M059J (cell line): Measurements from ENCODE around the gene LRRFIP2. TPM values are rescaled to one million over a fixed set of nuclear protein-coding genes. Genes with fewer than 3 reads are reported as not detected.
"Not testable (repeated sequence)": the region's sequence is repeated elsewhere in the genome, so short reads cannot be mapped to it uniquely, and the experiment has no call there.

Experiments used
- DNase-seq: peaks from one replicate; pipeline ENCODE4 v3.0.0-alpha.2; 2012; ENCODE audit warnings: low read depth
- total RNA-seq: library from RNA; depleted of rRNA; stranded (reverse); fragments of >200 nt; shearing (Covaris generic); gene quantifications from 2 replicates; pipeline ENCODE4 v1.2.3, GENCODE V29; 2014; rRNA removed

The LRRFIP2 gene
- total RNA-seq: 18.9 and 31.9 TPM in 2 replicates

GRCh38 chr3:37174532-37175126, at the start of gene LRRFIP2:
Gene LRRFIP2, minus strand, starts transcription at chr3:37174582. Its CDS starts 25,599 bp downstream, at chr3:37148983.
- peak; percentile 69 for DNase-seq

- no peak for DNase-seq
Measured at GRCh38 chr3:37223576-37223975, 49.2 kb upstream of the LRRFIP2 start.

- DNase-seq: peak; percentile 90
Measured at GRCh38 chr3:37223141-37223558, 48.8 kb upstream of the LRRFIP2 start.

- not testable (repeated sequence) for DNase-seq
Measured at GRCh38 chr3:37222542-37222941, 48.2 kb upstream of the LRRFIP2 start.

- DNase-seq: peak; percentile 91
Measured at GRCh38 chr3:37221407-37221806, 47.0 kb upstream of the LRRFIP2 start.

GRCh38 chr3:37219266-37219665, 44.9 kb upstream of the LRRFIP2 start:
- no peak for DNase-seq

GRCh38 chr3:37218206-37218605, 43.8 kb upstream of the LRRFIP2 start:
- no peak for DNase-seq

- no peak for DNase-seq
Measured at GRCh38 chr3:37217098-37217849, 42.9 kb upstream of the LRRFIP2 start.

GRCh38 chr3:37216597-37217097, 42.3 kb upstream of the LRRFIP2 start:
- DNase-seq: no peak

GRCh38 chr3:37214076-37214475, 39.7 kb upstream of the LRRFIP2 start:
- DNase-seq: no peak

- DNase-seq: no peak
Measured at GRCh38 chr3:37210230-37210629, 35.8 kb upstream of the LRRFIP2 start.

- not testable (repeated sequence) for DNase-seq
Measured at GRCh38 chr3:37208576-37208975, 34.2 kb upstream of the LRRFIP2 start.

- DNase-seq: not testable (repeated sequence)
Measured at GRCh38 chr3:37208008-37208407, 33.6 kb upstream of the LRRFIP2 start.

GRCh38 chr3:37206041-37206440, 31.7 kb upstream of the LRRFIP2 start:
- DNase-seq: peak; percentile 87

- no peak for DNase-seq
Measured at GRCh38 chr3:37204314-37204713, 29.9 kb upstream of the LRRFIP2 start.

- no peak for DNase-seq
Measured at GRCh38 chr3:37202035-37202434, 27.7 kb upstream of the LRRFIP2 start.

- DNase-seq: no peak
Measured at GRCh38 chr3:37200141-37200540, 25.8 kb upstream of the LRRFIP2 start.

GRCh38 chr3:37198996-37199395, 24.6 kb upstream of the LRRFIP2 start:
- peak; percentile 77 for DNase-seq

GRCh38 chr3:37198547-37198946, 24.2 kb upstream of the LRRFIP2 start:
- DNase-seq: no peak

- peak; percentile 92 for DNase-seq
Measured at GRCh38 chr3:37197810-37198371, 23.5 kb upstream of the LRRFIP2 start.

GRCh38 chr3:37194533-37194932, 20.2 kb upstream of the LRRFIP2 start:
- DNase-seq: no peak

GRCh38 chr3:37190667-37191066, 16.3 kb upstream of the LRRFIP2 start:
- no peak for DNase-seq

- no peak for DNase-seq
Measured at GRCh38 chr3:37189109-37189508, 14.7 kb upstream of the LRRFIP2 start.
